B cell (primary cell): ENCODE measurements around the gene NRROS. TPM values are rescaled to one million over a fixed set of nuclear protein-coding genes. Genes with fewer than 3 reads are reported as not detected.

Experiments
- ATAC-seq: fragments of 200-7000 bp; cut with Tn5 transposase; one replicate; pipeline ENCODE4 v1.10.0; 2021; ENCODE audit warnings: low read depth, mild to moderate bottlenecking, moderate number of reproducible peaks, moderate library complexity
- CTCF ChIA-PET: fragments of 350-600 bp; sonication (Branson Sonifier 250); formaldehyde crosslinking; loops from one replicate; lab custom pipeline; 2021; ENCODE audit warnings: antibody characterized with exemption, inconsistent platforms; lab: Charles Lee
- POLR2A ChIA-PET: fragments of 350-600 bp; sonication (Branson Sonifier 250); formaldehyde crosslinking; loops from one replicate; lab custom pipeline; 2021; ENCODE audit warnings: antibody characterized with exemption; lab: Charles Lee
- DNase-seq: peaks from one replicate; pipeline ENCODE4 v3.0.0; 2013
- H2AFZ ChIP-seq: 2 replicates; pipeline ENCODE4 v1.6.1; 2012; ENCODE audit warnings: mild to moderate bottlenecking, low read depth, low read length; ENCODE audit not compliant: insufficient read depth, poor library complexity, severe bottlenecking
- H3K27ac ChIP-seq, 2 donors: 1 replicate in 1 of 2; 2 replicates in 1 of 2; pipeline ENCODE4 v1.5.1; 2012 to 2013; ENCODE audit warnings: low read length in 2 of 2, mild to moderate bottlenecking in 2 of 2, moderate library complexity in 1 of 2
- H3K27me3 ChIP-seq, 4 experiments: fragments of 200-600 bp in 1 of 4; sonication (generic) in 1 of 4; replicated peaks in 1 of 4; 1 replicate in 2 of 4; 2 replicates in 2 of 4; pipeline versions ENCODE4 v1.6.1 to v1.7.0; 2013 to 2016; ENCODE audit warnings: low read length in 3 of 4, mild to moderate bottlenecking in 2 of 4, mixed read lengths in 1 of 4, moderate library complexity in 1 of 4; ENCODE audit not compliant: insufficient read depth in 4 of 4, control insufficient read depth in 3 of 4; ENCODE audit errors: control extremely low read depth in 1 of 4
- H3K36me3 ChIP-seq, 2 experiments: replicated peaks in 1 of 2; 1 replicate in 1 of 2; 2 replicates in 1 of 2; pipeline versions ENCODE4 v1.6.1 to v1.7.1; 2013; ENCODE audit warnings: low read length in 1 of 2; ENCODE audit not compliant: insufficient read depth in 2 of 2, control insufficient read depth in 1 of 2; ENCODE audit errors: control extremely low read depth in 1 of 2, extremely low read depth in 1 of 2
- H3K4me1 ChIP-seq, 2 donors: fragments of 200-600 bp in 1 of 2; sonication (generic) in 1 of 2; 1 replicate in 1 of 2; 2 replicates in 1 of 2; pipeline versions ENCODE4 v1.5.1 to v1.6.1; 2013 to 2017; ENCODE audit warnings: low read length in 2 of 2; ENCODE audit not compliant: control insufficient read depth in 2 of 2, insufficient read depth in 2 of 2
- H3K4me2 ChIP-seq: replicated peaks from 2 replicates; pipeline ENCODE3; 2012; ENCODE audit warnings: mild to moderate bottlenecking, low read depth, low read length; ENCODE audit not compliant: poor library complexity, severe bottlenecking
- H3K4me3 ChIP-seq, 5 experiments: fragments of 200-600 bp in 1 of 5; sonication (generic) in 1 of 5; 1 replicate in 3 of 5; 2 replicates in 2 of 5; pipeline versions ENCODE4 v1.5.1 to v1.7.0; 2011 to 2016; ENCODE audit warnings: low read length in 4 of 5, mild to moderate bottlenecking in 4 of 5, low read depth in 2 of 5, control low read depth in 1 of 5, moderate library complexity in 1 of 5; ENCODE audit not compliant: insufficient read depth in 1 of 5; ENCODE audit errors: control extremely low read depth in 1 of 5, extremely low read depth in 1 of 5
- H3K79me2 ChIP-seq: fragments of 200-600 bp; sonication (generic); one replicate; pipeline ENCODE4 v1.6.0; 2016; ENCODE audit warnings: low read length; ENCODE audit not compliant: control insufficient read depth, insufficient read depth
- H3K9ac ChIP-seq: fragments of 200-600 bp; sonication (generic); 2 replicates; pipeline ENCODE4 v1.6.1; 2017; ENCODE audit warnings: mild to moderate bottlenecking, low read length, moderate library complexity
- H3K9me3 ChIP-seq, 3 donors: one replicate each; pipeline versions ENCODE4 v1.6.1 to v1.7.1; 2013; ENCODE audit warnings: low read length in 2 of 3; ENCODE audit not compliant: control insufficient read depth in 2 of 3, insufficient read depth in 1 of 3; ENCODE audit errors: control extremely low read depth in 1 of 3
- H4K20me1 ChIP-seq: 2 replicates; pipeline ENCODE4 v1.6.0; 2012; ENCODE audit warnings: mild to moderate bottlenecking, low read length; ENCODE audit not compliant: insufficient read depth, control insufficient read depth, poor library complexity, severe bottlenecking
- H3K27ac Mint-ChIP-seq: one replicate; pipeline ENCODE4 v1.8.0; 2021; ENCODE audit warnings: mixed read lengths
- H3K27me3 Mint-ChIP-seq: one replicate; pipeline ENCODE4 v1.8.0; 2021; ENCODE audit warnings: mixed read lengths
- H3K4me1 Mint-ChIP-seq: one replicate; pipeline ENCODE4 v1.8.0; 2021; ENCODE audit warnings: mixed read lengths
- H3K4me3 Mint-ChIP-seq: one replicate; pipeline ENCODE4 v1.8.0; 2021; ENCODE audit warnings: mixed read lengths
- H3K9me3 Mint-ChIP-seq: one replicate; pipeline ENCODE4 v1.8.0; 2022; ENCODE audit warnings: mixed read lengths; ENCODE audit not compliant: insufficient read depth
- EZH2 ChIP-seq: IDR thresholded peaks from 2 replicates; pipeline ENCODE4 v1.6.1; 2012; ENCODE audit warnings: borderline replicate concordance, low read depth, mild to moderate bottlenecking, moderate library complexity, low read length; ENCODE audit not compliant: insufficient read depth, poor library complexity, severe bottlenecking
- WGBS: methylation state at CpG from one replicate; pipeline ENCODE4 v1.1.5; 2013; ENCODE audit warnings: missing lambda C conversion rate; ENCODE audit not compliant: insufficient coverage; 5-methylcytosine and 5-hydroxymethylcytosine counted together
- intact Hi-C: fragments of 100-400 bp; cut with micrococcal nuclease; formaldehyde crosslinking; loops from one replicate; pipeline ENCODE4 v1.10.0; 2022
- polyA plus RNA-seq: library from polyadenylated mRNA; depleted of rRNA; stranded (reverse); fragments of >200 nt; gene quantifications from 2 replicates; pipeline ENCODE4 v1.2.3, GENCODE V29; 2012
- total RNA-seq, 2 donors: library from RNA; stranded (reverse); fragments of 120-200 nt in 1 of 2; gene quantifications; 1 replicate in 1 of 2; 2 replicates in 1 of 2; pipeline versions ENCODE4 v1.2.3 to v1.2.4, GENCODE V29; 2013 to 2022
- TF ChIP-seq, protein P1 (sequence below): fragments of 200-600 bp; IDR thresholded peaks from one replicate; pipeline ENCODE4 v1.8.0; 2022; ENCODE audit warnings: antibody characterized with exemption, mild to moderate bottlenecking

NRROS gene
- total and polyA plus RNA-seq, 2 donors (not counting 1 experiment from before 2014, with no cell fraction given) = 40.1 to 87.9 TPM

DNA sequence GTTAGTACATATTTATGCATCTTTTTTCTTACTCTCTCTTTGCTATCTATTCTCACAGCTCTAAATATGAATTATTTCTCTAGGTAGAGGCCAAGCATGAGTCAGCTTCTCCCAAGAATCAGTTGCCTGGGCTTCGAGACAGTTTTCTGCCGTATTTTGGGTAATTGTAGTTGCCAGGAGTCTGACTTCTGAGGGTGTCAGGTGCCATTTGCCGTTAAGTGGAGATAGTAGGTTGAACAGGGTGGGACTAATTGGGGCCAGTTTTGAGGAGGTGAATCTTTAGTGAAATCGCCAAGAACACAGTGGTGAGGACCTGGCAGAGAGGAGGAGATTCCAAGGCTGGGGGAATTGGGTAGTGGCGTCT is 7.8 kb upstream of the NRROS start:
- WGBS = 5% methylated on average over 5 of the region's 5 CpGs
- CTCF ChIA-PET = interaction anchor here (0.7 to 2.3 kb wide), 9 partner anchors 11 to 54 kb away, joined by 3 to 22 read pairs (median 4); no protein-coding TSS in a partner anchor
- H3K4me1 Mint-ChIP-seq = peaks cover 52% of the 10 kb centered on the region

More for the DNA sequence above, 7.8 kb upstream of the NRROS start:
- no peak for ATAC-seq
- POLR2A ChIA-PET = interaction anchor here (0.6 to 1.8 kb wide), 5 partner anchors 9 to 84 kb away, joined by 3 to 7 read pairs (median 3); no protein-coding TSS in a partner anchor
- H3K4me3 Mint-ChIP-seq = peak overlapping the region; percentile 92
- H3K27me3 ChIP-seq = no peaks in the 10 kb centered on the region
- H3K9me3 Mint-ChIP-seq = no peaks in the 10 kb centered on the region
- no peaks in the 10 kb centered on the region for H3K36me3 ChIP-seq
- no peak for TF ChIP-seq EZH2
- TF ChIP-seq, protein P1, sequence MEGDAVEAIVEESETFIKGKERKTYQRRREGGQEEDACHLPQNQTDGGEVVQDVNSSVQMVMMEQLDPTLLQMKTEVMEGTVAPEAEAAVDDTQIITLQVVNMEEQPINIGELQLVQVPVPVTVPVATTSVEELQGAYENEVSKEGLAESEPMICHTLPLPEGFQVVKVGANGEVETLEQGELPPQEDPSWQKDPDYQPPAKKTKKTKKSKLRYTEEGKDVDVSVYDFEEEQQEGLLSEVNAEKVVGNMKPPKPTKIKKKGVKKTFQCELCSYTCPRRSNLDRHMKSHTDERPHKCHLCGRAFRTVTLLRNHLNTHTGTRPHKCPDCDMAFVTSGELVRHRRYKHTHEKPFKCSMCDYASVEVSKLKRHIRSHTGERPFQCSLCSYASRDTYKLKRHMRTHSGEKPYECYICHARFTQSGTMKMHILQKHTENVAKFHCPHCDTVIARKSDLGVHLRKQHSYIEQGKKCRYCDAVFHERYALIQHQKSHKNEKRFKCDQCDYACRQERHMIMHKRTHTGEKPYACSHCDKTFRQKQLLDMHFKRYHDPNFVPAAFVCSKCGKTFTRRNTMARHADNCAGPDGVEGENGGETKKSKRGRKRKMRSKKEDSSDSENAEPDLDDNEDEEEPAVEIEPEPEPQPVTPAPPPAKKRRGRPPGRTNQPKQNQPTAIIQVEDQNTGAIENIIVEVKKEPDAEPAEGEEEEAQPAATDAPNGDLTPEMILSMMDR = no peak
- H3K27ac ChIP-seq = peak overlapping the region; percentile 94 to 97
- peak overlapping the region; percentile 96 for H3K27ac Mint-ChIP-seq
- peak overlapping the region; percentile 96 for H2AFZ ChIP-seq
- H3K4me3 ChIP-seq = peak overlapping the region; percentile 60 to 78 (median 70)
- DNase-seq = no peak
- intact Hi-C loops = loop anchor here (1.0 to 10.0 kb wide), 5 partner anchors 7 to 727 kb away; partner anchors contain the start of gene TNK2
- no peaks in the 10 kb centered on the region for H3K27me3 Mint-ChIP-seq
- H3K9me3 ChIP-seq = no peaks in the 10 kb centered on the region
- H3K4me1 ChIP-seq = peaks cover 29 to 49% of the 10 kb centered on the region in 2 donors
- no peaks in the 10 kb centered on the region for H4K20me1 ChIP-seq
- H3K9ac ChIP-seq = peak overlapping the region; percentile 87
- peak overlapping the region; percentile 92 for H3K4me2 ChIP-seq
- H3K79me2 ChIP-seq = no peaks in the 10 kb centered on the region
